HCT116 (cell line): Measurements from ENCODE around the gene GATAD2A. TPM values are rescaled to one million over a fixed set of nuclear protein-coding genes. Genes with fewer than 3 reads are reported as not detected.
A peak's percentile ranks its signal among the peaks of the same experiment; 100 is the strongest.

Source experiments
- ATAC-seq: fragments of 200-7000 bp; cut with Tn5 transposase; 2 replicates; pipeline ENCODE4 v1.9.1; 2020; ENCODE audit warnings: mild to moderate bottlenecking, moderate library complexity
- BruUV-seq: library from RNA; stranded (reverse); fragments of 400-500 nt; replicated peaks from 2 replicates; lab custom pipeline; 2021; lab: Mats Ljungman, UMichigan
- CTCF ChIA-PET: fragments of 300-600 bp; sonication (Branson Sonifier 250); formaldehyde crosslinking; loops from one replicate; lab custom pipeline; 2021; ENCODE audit warnings: antibody characterized with exemption; lab: Charles Lee
- POLR2A ChIA-PET: fragments of 300-600, 350-600 bp; sonication (Branson Sonifier 250); formaldehyde crosslinking; loops from one replicate; lab custom pipeline; 2021; ENCODE audit warnings: antibody characterized with exemption; lab: Charles Lee
- RAD21 ChIA-PET, 2 experiments: fragments of 300-600 bp; sonication (Branson Sonifier 250); formaldehyde crosslinking; loops; one replicate each; lab custom pipeline; 2023; ENCODE audit warnings: low total read pairs in 2 of 2; ENCODE audit not compliant: uncharacterized antibody in 2 of 2, unreplicated experiment in 2 of 2, low non-redundant PET in 1 of 2; lab: Charles Lee
- DNase-seq: peaks from one replicate; pipeline ENCODE4 v3.0.0-alpha.2; 2010; ENCODE audit warnings: low read depth, low spot score
- H2AFZ ChIP-seq: fragments of 200-600 bp; shearing (Covaris generic), sonication (generic); 2 replicates; pipeline ENCODE4 v1.6.1; 2017; ENCODE audit warnings: low read depth, mixed run types, mixed read lengths, antibody characterized with exemption, low read length; ENCODE audit not compliant: poor library complexity, severe bottlenecking
- H3K27ac ChIP-seq: 2 replicates; pipeline ENCODE4 v1.5.1; 2012; ENCODE audit warnings: low read depth, low read length
- H3K27me3 ChIP-seq: fragments of 200-600 bp; sonication (generic); 2 replicates; pipeline ENCODE4 v1.6.1; 2016; ENCODE audit warnings: mixed run types, low read length, mixed read lengths; ENCODE audit not compliant: insufficient read depth
- H3K36me3 ChIP-seq, 2 experiments: fragments of 200-500 bp in 1 of 2; fragments of 200-600 bp in 1 of 2; sonication (Bioruptor generic) in 1 of 2; sonication (generic) in 1 of 2; 2 replicates each; pipeline versions ENCODE4 v1.5.1 to v1.6.1; 2014 to 2016; ENCODE audit warnings: low read length in 2 of 2, inconsistent platforms in 1 of 2, mixed read lengths in 1 of 2, mixed run types in 1 of 2; ENCODE audit not compliant: insufficient read depth in 2 of 2, control insufficient read depth in 1 of 2
- H3K4me1 ChIP-seq, 2 experiments: fragments of 200-600 bp in 1 of 2; sonication (generic) in 1 of 2; 2 replicates each; pipeline versions ENCODE4 v1.5.1 to v1.6.1; 2012 to 2017; ENCODE audit warnings: low read length in 2 of 2, inconsistent platforms in 1 of 2, mild to moderate bottlenecking in 1 of 2, mixed read lengths in 1 of 2, mixed run types in 1 of 2, moderate library complexity in 1 of 2; ENCODE audit not compliant: insufficient read depth in 2 of 2, control insufficient read depth in 1 of 2
- H3K4me2 ChIP-seq: fragments of 200-600 bp; sonication (generic); 2 replicates; pipeline ENCODE4 v1.6.1; 2017; ENCODE audit warnings: mixed run types, low read length, mixed read lengths
- H3K4me3 ChIP-seq, 2 experiments: fragments of 200-600 bp in 1 of 2; sonication (generic) in 1 of 2; replicated peaks in 1 of 2; 2 replicates each; pipeline ENCODE4 v1.5.1; 2011 to 2016; ENCODE audit warnings: low read length in 2 of 2, control low read depth in 1 of 2, low read depth in 1 of 2, mild to moderate bottlenecking in 1 of 2, mixed read lengths in 1 of 2, mixed run types in 1 of 2
- H3K79me2 ChIP-seq: fragments of 200-600 bp; sonication (generic); 2 replicates; pipeline ENCODE4 v1.6.1; 2017; ENCODE audit warnings: mild to moderate bottlenecking, mixed run types, low read length, moderate library complexity, mixed read lengths; ENCODE audit not compliant: insufficient read depth
- H3K9ac ChIP-seq: fragments of 200-600 bp; sonication (generic); 2 replicates; pipeline ENCODE4 v1.6.1; 2016; ENCODE audit warnings: low read length, mixed read lengths
- H3K9me2 ChIP-seq: fragments of 200-600 bp; sonication (generic), shearing (Covaris generic); 2 replicates; pipeline ENCODE4 v1.6.1; 2017; ENCODE audit warnings: mixed run types, mild to moderate bottlenecking, moderate library complexity; ENCODE audit not compliant: insufficient read depth
- H3K9me3 ChIP-seq, 2 experiments: fragments of 200-500 bp in 1 of 2; fragments of 200-600 bp in 1 of 2; sonication (Bioruptor generic) in 1 of 2; sonication (generic) in 1 of 2; 2 replicates each; pipeline ENCODE4 v1.6.1; 2014 to 2017; ENCODE audit warnings: low read length in 2 of 2, mixed read lengths in 2 of 2, inconsistent platforms in 1 of 2, low read depth in 1 of 2, mild to moderate bottlenecking in 1 of 2, mixed run types in 1 of 2, moderate library complexity in 1 of 2; ENCODE audit not compliant: control insufficient read depth in 1 of 2, insufficient read depth in 1 of 2
- H4K20me1 ChIP-seq: fragments of 200-600 bp; sonication (generic), shearing (Covaris generic); 2 replicates; pipeline ENCODE4 v1.6.1; 2017; ENCODE audit warnings: mixed run types, mild to moderate bottlenecking, moderate library complexity; ENCODE audit not compliant: insufficient read depth
- ATF3 ChIP-seq: IDR thresholded peaks from 2 replicates; pipeline ENCODE4 v1.6.1; 2012
- CBX3 ChIP-seq: IDR thresholded peaks from 2 replicates; pipeline ENCODE4 v1.6.1; 2012; ENCODE audit warnings: low read depth
- CTCF ChIP-seq, 3 experiments: fragments of 200-600 bp in 1 of 3; sonication (generic) in 1 of 3; IDR thresholded peaks in 2 of 3; conservative IDR thresholded peaks in 1 of 3; 2 replicates each; pipeline ENCODE4 v1.5.1; 2012 to 2017; ENCODE audit warnings: low read depth in 2 of 3, low read length in 2 of 3, antibody characterized with exemption in 1 of 3, borderline replicate concordance in 1 of 3, control low read depth in 1 of 3, mild to moderate bottlenecking in 1 of 3, mixed read lengths in 1 of 3, mixed run types in 1 of 3, moderate library complexity in 1 of 3; ENCODE audit not compliant: insufficient read depth in 1 of 3
- FOSL1 ChIP-seq: IDR thresholded peaks from 2 replicates; pipeline ENCODE4 v1.6.1; 2012; ENCODE audit warnings: low read depth
- POLR2A ChIP-seq: IDR thresholded peaks from 2 replicates; pipeline ENCODE4 v1.7.0; 2011; ENCODE audit warnings: borderline replicate concordance; ENCODE audit not compliant: insufficient read depth, insufficient read length; ENCODE audit errors: extremely low read depth
- RAD21 ChIP-seq: IDR thresholded peaks from 2 replicates; pipeline ENCODE4 v1.6.1; 2012; ENCODE audit warnings: low read depth, mild to moderate bottlenecking
- REST ChIP-seq: IDR thresholded peaks from 2 replicates; pipeline ENCODE4 v1.6.1; 2012; ENCODE audit warnings: low read depth
- TCF7L2 ChIP-seq: IDR thresholded peaks from 2 replicates; pipeline ENCODE4 v1.7.0; 2011; ENCODE audit warnings: borderline replicate concordance, inconsistent platforms; ENCODE audit not compliant: insufficient read depth, insufficient read length; ENCODE audit errors: extremely low read depth
- intact Hi-C: fragments of 100-400 bp; cut with micrococcal nuclease; formaldehyde crosslinking; loops from 2 replicates; pipeline ENCODE4 v1.10.0; 2022
- total RNA-seq: library from RNA; stranded (reverse); gene quantifications from one replicate; pipeline ENCODE4 v1.2.1, GENCODE V29; 2021; ENCODE audit not compliant: unreplicated experiment

The GATAD2A gene
- total RNA-seq, 1 experiment from 2014 or later, result 130 TPM

GRCh38 chr19:19506592-19506991 is 101.1 kb downstream of the GATAD2A start:
- Histone ChIP-seq H4K20me1 (no peaks in the 10 kb centered on the region), H3K79me2 (no peaks in the 10 kb centered on the region), H3K9me3 (no peaks in the 10 kb centered on the region), H3K4me2 (no peak overlapping the region), H3K4me1 (no peaks in the 10 kb centered on the region), H3K27ac (no peak overlapping the region), H3K36me3 (peaks cover 12 to 29% of the 10 kb centered on the region in 2 experiments; a peak in 3 of 4 replicates), H3K9ac (no peak overlapping the region), H3K4me3 (no peak overlapping the region), H3K27me3 (no peaks in the 10 kb centered on the region), H3K9me2 (no peaks in the 10 kb centered on the region), H2AFZ (no peak overlapping the region)
- ChIA-PET CTCF (no interaction called here), RAD21 (no interaction called here), POLR2A (no interaction called here)
- intact Hi-C loops, result no loop called here
- TF ChIP-seq CBX3, result no peak
- no peak for TF ChIP-seq FOSL1
- TF ChIP-seq CTCF (IDR thresholded peaks at IDR 0.05 in 2 of 3, conservative IDR thresholded peaks at IDR 0.05 in 1 of 3; ENCODE audit: borderline replicate concordance in 1 of 3, insufficient read depth in 1 of 3, low read depth in 2 of 3, low read length in 2 of 3), result no peak
- no peak for TF ChIP-seq POLR2A
- no peak for TF ChIP-seq ATF3
- TF ChIP-seq REST, result no peak
- no peak for TF ChIP-seq TCF7L2
- no peak for TF ChIP-seq RAD21
- DNase-seq (no peak), ATAC-seq (no peak)
- TSS peak; percentile 26 for BruUV-seq
